Measurements from ENCODE around the gene SMARCD1.

DNA sequence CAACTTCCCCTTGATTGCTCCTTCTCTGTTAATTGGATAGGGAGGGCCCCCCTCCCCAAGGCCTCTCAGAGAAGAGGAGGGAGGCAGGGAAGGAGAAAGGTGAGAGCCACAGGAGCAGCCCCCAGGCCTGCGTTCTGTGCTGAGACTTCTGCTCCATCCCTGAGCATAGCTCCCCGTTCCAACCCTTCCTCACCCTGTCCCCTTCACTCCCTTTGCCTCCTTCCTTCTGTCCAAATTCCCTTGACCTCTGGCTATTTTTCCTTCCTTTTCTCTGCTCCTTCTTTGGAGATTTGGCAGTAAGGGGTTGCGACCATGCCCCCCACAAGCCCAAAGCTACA is 28.5 kb upstream of the SMARCD1 start:
- TF ChIP-seq, protein P1, sequence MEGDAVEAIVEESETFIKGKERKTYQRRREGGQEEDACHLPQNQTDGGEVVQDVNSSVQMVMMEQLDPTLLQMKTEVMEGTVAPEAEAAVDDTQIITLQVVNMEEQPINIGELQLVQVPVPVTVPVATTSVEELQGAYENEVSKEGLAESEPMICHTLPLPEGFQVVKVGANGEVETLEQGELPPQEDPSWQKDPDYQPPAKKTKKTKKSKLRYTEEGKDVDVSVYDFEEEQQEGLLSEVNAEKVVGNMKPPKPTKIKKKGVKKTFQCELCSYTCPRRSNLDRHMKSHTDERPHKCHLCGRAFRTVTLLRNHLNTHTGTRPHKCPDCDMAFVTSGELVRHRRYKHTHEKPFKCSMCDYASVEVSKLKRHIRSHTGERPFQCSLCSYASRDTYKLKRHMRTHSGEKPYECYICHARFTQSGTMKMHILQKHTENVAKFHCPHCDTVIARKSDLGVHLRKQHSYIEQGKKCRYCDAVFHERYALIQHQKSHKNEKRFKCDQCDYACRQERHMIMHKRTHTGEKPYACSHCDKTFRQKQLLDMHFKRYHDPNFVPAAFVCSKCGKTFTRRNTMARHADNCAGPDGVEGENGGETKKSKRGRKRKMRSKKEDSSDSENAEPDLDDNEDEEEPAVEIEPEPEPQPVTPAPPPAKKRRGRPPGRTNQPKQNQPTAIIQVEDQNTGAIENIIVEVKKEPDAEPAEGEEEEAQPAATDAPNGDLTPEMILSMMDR (IDR thresholded peaks at IDR 0.05) = no peak
- no peak for TF ChIP-seq POLR2A (IDR thresholded peaks at IDR 0.05)
